Lower leg skin (tissue), 3 donors: ENCODE results near the gene AGXT.

ENCODE experiments used
- POLR2A ChIP-seq, 2 donors: fragments of 450-650 bp; IDR thresholded peaks; one replicate each; pipeline ENCODE4 v1.6.1; 2016 to 2017; ENCODE audit warnings: antibody characterized with exemption in 2 of 2, mild to moderate bottlenecking in 1 of 2, moderate library complexity in 1 of 2
- TF ChIP-seq, protein P1 (sequence below), 3 donors: fragments of 450-650 bp; IDR thresholded peaks; one replicate each; pipeline ENCODE4 v1.5.1; 2016; ENCODE audit warnings: antibody characterized with exemption in 3 of 3, mild to moderate bottlenecking in 3 of 3, moderate library complexity in 2 of 3

DNA sequence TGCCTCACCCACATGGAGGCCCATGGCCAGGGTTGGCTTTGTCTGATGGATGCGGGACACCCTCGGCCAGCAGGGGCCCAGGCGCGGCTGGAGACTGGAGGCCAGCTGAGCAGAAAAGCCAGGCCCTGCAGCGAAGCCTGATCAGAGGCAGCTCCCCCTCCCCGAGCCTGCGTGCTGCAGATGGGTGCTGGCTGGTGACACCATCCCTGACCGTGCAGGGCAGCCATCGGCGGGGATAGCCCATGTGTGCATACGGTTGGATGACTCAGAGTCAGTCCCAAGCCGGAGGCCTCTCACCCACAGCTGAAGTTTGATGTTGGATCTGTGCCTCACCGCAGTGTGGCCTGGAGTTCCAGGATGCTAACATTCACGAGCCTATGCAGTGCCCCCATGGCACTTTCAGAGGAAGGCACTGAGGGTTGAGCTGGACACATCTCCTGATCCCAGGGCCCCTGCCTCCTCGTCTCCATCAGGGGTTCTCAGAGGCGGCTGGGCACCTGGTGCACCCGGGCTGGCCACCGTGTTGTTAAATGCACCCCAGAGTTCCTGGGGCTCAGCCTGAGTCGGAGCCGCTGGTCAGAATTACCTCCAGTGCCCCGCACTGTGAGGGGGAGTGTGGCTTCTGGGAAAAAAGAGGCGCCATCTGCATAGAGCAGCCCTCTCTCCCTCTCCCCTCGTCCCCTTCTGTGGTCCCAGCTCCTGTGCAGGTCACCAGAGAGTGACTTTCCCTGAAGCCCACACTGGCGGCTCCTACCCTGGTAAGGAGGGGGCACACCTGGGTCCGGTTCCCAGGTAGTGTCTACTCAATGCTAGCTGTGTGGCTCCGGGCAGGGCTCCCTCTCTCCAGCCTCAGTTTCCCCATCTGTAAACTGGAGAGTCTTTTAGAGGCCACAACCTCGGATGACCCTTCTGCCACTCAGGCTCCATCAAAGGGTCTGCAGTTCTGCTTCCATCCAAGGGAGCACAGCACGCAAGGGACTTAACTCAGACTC lies 29.2 kb upstream of the AGXT start:
- TF ChIP-seq, protein P1, sequence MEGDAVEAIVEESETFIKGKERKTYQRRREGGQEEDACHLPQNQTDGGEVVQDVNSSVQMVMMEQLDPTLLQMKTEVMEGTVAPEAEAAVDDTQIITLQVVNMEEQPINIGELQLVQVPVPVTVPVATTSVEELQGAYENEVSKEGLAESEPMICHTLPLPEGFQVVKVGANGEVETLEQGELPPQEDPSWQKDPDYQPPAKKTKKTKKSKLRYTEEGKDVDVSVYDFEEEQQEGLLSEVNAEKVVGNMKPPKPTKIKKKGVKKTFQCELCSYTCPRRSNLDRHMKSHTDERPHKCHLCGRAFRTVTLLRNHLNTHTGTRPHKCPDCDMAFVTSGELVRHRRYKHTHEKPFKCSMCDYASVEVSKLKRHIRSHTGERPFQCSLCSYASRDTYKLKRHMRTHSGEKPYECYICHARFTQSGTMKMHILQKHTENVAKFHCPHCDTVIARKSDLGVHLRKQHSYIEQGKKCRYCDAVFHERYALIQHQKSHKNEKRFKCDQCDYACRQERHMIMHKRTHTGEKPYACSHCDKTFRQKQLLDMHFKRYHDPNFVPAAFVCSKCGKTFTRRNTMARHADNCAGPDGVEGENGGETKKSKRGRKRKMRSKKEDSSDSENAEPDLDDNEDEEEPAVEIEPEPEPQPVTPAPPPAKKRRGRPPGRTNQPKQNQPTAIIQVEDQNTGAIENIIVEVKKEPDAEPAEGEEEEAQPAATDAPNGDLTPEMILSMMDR (IDR thresholded peaks at IDR 0.05) = no peak
- TF ChIP-seq POLR2A (IDR thresholded peaks at IDR 0.05) = no peak
